Pulmonary artery endothelial cell (primary cell): Measurements from ENCODE around the gene KLF13. TPM values are rescaled to one million over a fixed set of nuclear protein-coding genes. Genes with fewer than 3 reads are reported as not detected.

Experiments
- DNase-seq: peaks from one replicate; pipeline ENCODE4 v3.0.0-alpha.2; 2011; ENCODE audit warnings: low read depth, low spot score
- total RNA-seq: library from RNA; depleted of rRNA; stranded (reverse); fragments of >200 nt; gene quantifications from 2 replicates; pipeline ENCODE4 v1.2.3, GENCODE V29; 2014

Gene KLF13
- total RNA-seq, 1 donor from 2014 or later = 35.5 TPM

- no peak for DNase-seq
Measured at GRCh38 chr15:31331389-31331788, 4.8 kb downstream of the KLF13 start.

GRCh38 chr15:31332020-31332680, 5.5 kb downstream of the KLF13 start:
- DNase-seq = no peak

- no peak for DNase-seq
Measured at GRCh38 chr15:31332681-31333071, 6.0 kb downstream of the KLF13 start.

GRCh38 chr15:31333119-31333518, 6.5 kb downstream of the KLF13 start:
- no peak for DNase-seq

- no peak for DNase-seq
Measured at GRCh38 chr15:31333820-31334219, 7.2 kb downstream of the KLF13 start.

- no peak for DNase-seq
Measured at GRCh38 chr15:31335989-31336592, 9.5 kb downstream of the KLF13 start.

GRCh38 chr15:31336593-31337295, 10.1 kb downstream of the KLF13 start:
- DNase-seq = no peak

- DNase-seq = no peak
Measured at GRCh38 chr15:31337352-31338031, 10.9 kb downstream of the KLF13 start.

GRCh38 chr15:31338318-31338878, 11.8 kb downstream of the KLF13 start:
- no peak for DNase-seq

- no peak for DNase-seq
Measured at GRCh38 chr15:31338879-31339557, 12.4 kb downstream of the KLF13 start.

- DNase-seq = no peak
Measured at GRCh38 chr15:31339558-31339895, 12.9 kb downstream of the KLF13 start.

GRCh38 chr15:31340047-31340446, 13.4 kb downstream of the KLF13 start:
- DNase-seq = no peak

GRCh38 chr15:31340592-31340991, 14.0 kb downstream of the KLF13 start:
- no peak for DNase-seq

GRCh38 chr15:31341071-31341470, 14.4 kb downstream of the KLF13 start:
- no peak for DNase-seq

- DNase-seq = no peak
Measured at GRCh38 chr15:31341496-31342195, 15.0 kb downstream of the KLF13 start.

GRCh38 chr15:31342381-31342780, 15.7 kb downstream of the KLF13 start:
- no peak for DNase-seq

GRCh38 chr15:31342781-31343626, 16.4 kb downstream of the KLF13 start:
- peak; percentile 63 for DNase-seq

- DNase-seq = no peak
Measured at GRCh38 chr15:31343831-31344230, 17.2 kb downstream of the KLF13 start.

- DNase-seq = no peak
Measured at GRCh38 chr15:31344266-31344665, 17.6 kb downstream of the KLF13 start.
